B cell (primary cell): ENCODE results near the gene UCP1. TPM values are rescaled to one million over a fixed set of nuclear protein-coding genes. Genes with fewer than 3 reads are reported as not detected.

Experiments
- ATAC-seq: fragments of 200-7000 bp; cut with Tn5 transposase; one replicate; pipeline ENCODE4 v1.10.0; 2021; ENCODE audit warnings: low read depth, mild to moderate bottlenecking, moderate number of reproducible peaks, moderate library complexity
- CTCF ChIA-PET: fragments of 350-600 bp; sonication (Branson Sonifier 250); formaldehyde crosslinking; loops from one replicate; lab custom pipeline; 2021; ENCODE audit warnings: antibody characterized with exemption, inconsistent platforms; lab: Charles Lee
- POLR2A ChIA-PET: fragments of 350-600 bp; sonication (Branson Sonifier 250); formaldehyde crosslinking; loops from one replicate; lab custom pipeline; 2021; ENCODE audit warnings: antibody characterized with exemption; lab: Charles Lee
- DNase-seq: peaks from one replicate; pipeline ENCODE4 v3.0.0; 2013
- H2AFZ ChIP-seq: 2 replicates; pipeline ENCODE4 v1.6.1; 2012; ENCODE audit warnings: mild to moderate bottlenecking, low read depth, low read length; ENCODE audit not compliant: insufficient read depth, poor library complexity, severe bottlenecking
- H3K27ac ChIP-seq, 2 donors: 1 replicate in 1 of 2; 2 replicates in 1 of 2; pipeline ENCODE4 v1.5.1; 2012 to 2013; ENCODE audit warnings: low read length in 2 of 2, mild to moderate bottlenecking in 2 of 2, moderate library complexity in 1 of 2
- H3K27me3 ChIP-seq, 4 experiments: fragments of 200-600 bp in 1 of 4; sonication (generic) in 1 of 4; replicated peaks in 1 of 4; 1 replicate in 2 of 4; 2 replicates in 2 of 4; pipeline versions ENCODE4 v1.6.1 to v1.7.0; 2013 to 2016; ENCODE audit warnings: low read length in 3 of 4, mild to moderate bottlenecking in 2 of 4, mixed read lengths in 1 of 4, moderate library complexity in 1 of 4; ENCODE audit not compliant: insufficient read depth in 4 of 4, control insufficient read depth in 3 of 4; ENCODE audit errors: control extremely low read depth in 1 of 4
- H3K36me3 ChIP-seq, 2 experiments: replicated peaks in 1 of 2; 1 replicate in 1 of 2; 2 replicates in 1 of 2; pipeline versions ENCODE4 v1.6.1 to v1.7.1; 2013; ENCODE audit warnings: low read length in 1 of 2; ENCODE audit not compliant: insufficient read depth in 2 of 2, control insufficient read depth in 1 of 2; ENCODE audit errors: control extremely low read depth in 1 of 2, extremely low read depth in 1 of 2
- H3K4me1 ChIP-seq, 2 donors: fragments of 200-600 bp in 1 of 2; sonication (generic) in 1 of 2; 1 replicate in 1 of 2; 2 replicates in 1 of 2; pipeline versions ENCODE4 v1.5.1 to v1.6.1; 2013 to 2017; ENCODE audit warnings: low read length in 2 of 2; ENCODE audit not compliant: control insufficient read depth in 2 of 2, insufficient read depth in 2 of 2
- H3K4me2 ChIP-seq: replicated peaks from 2 replicates; pipeline ENCODE3; 2012; ENCODE audit warnings: mild to moderate bottlenecking, low read depth, low read length; ENCODE audit not compliant: poor library complexity, severe bottlenecking
- H3K4me3 ChIP-seq, 5 experiments: fragments of 200-600 bp in 1 of 5; sonication (generic) in 1 of 5; 1 replicate in 3 of 5; 2 replicates in 2 of 5; pipeline versions ENCODE4 v1.5.1 to v1.7.0; 2011 to 2016; ENCODE audit warnings: low read length in 4 of 5, mild to moderate bottlenecking in 4 of 5, low read depth in 2 of 5, control low read depth in 1 of 5, moderate library complexity in 1 of 5; ENCODE audit not compliant: insufficient read depth in 1 of 5; ENCODE audit errors: control extremely low read depth in 1 of 5, extremely low read depth in 1 of 5
- H3K79me2 ChIP-seq: fragments of 200-600 bp; sonication (generic); one replicate; pipeline ENCODE4 v1.6.0; 2016; ENCODE audit warnings: low read length; ENCODE audit not compliant: control insufficient read depth, insufficient read depth
- H3K9ac ChIP-seq: fragments of 200-600 bp; sonication (generic); 2 replicates; pipeline ENCODE4 v1.6.1; 2017; ENCODE audit warnings: mild to moderate bottlenecking, low read length, moderate library complexity
- H3K9me3 ChIP-seq, 3 donors: one replicate each; pipeline versions ENCODE4 v1.6.1 to v1.7.1; 2013; ENCODE audit warnings: low read length in 2 of 3; ENCODE audit not compliant: control insufficient read depth in 2 of 3, insufficient read depth in 1 of 3; ENCODE audit errors: control extremely low read depth in 1 of 3
- H4K20me1 ChIP-seq: 2 replicates; pipeline ENCODE4 v1.6.0; 2012; ENCODE audit warnings: mild to moderate bottlenecking, low read length; ENCODE audit not compliant: insufficient read depth, control insufficient read depth, poor library complexity, severe bottlenecking
- H3K27ac Mint-ChIP-seq: one replicate; pipeline ENCODE4 v1.8.0; 2021; ENCODE audit warnings: mixed read lengths
- H3K27me3 Mint-ChIP-seq: one replicate; pipeline ENCODE4 v1.8.0; 2021; ENCODE audit warnings: mixed read lengths
- H3K4me1 Mint-ChIP-seq: one replicate; pipeline ENCODE4 v1.8.0; 2021; ENCODE audit warnings: mixed read lengths
- H3K4me3 Mint-ChIP-seq: one replicate; pipeline ENCODE4 v1.8.0; 2021; ENCODE audit warnings: mixed read lengths
- H3K9me3 Mint-ChIP-seq: one replicate; pipeline ENCODE4 v1.8.0; 2022; ENCODE audit warnings: mixed read lengths; ENCODE audit not compliant: insufficient read depth
- CTCF ChIP-seq: fragments of 200-600 bp; IDR thresholded peaks from one replicate; pipeline ENCODE4 v1.8.0; 2022; ENCODE audit warnings: antibody characterized with exemption, mild to moderate bottlenecking
- EZH2 ChIP-seq: IDR thresholded peaks from 2 replicates; pipeline ENCODE4 v1.6.1; 2012; ENCODE audit warnings: borderline replicate concordance, low read depth, mild to moderate bottlenecking, moderate library complexity, low read length; ENCODE audit not compliant: insufficient read depth, poor library complexity, severe bottlenecking
- WGBS: methylation state at CpG from one replicate; pipeline ENCODE4 v1.1.5; 2013; ENCODE audit warnings: missing lambda C conversion rate; ENCODE audit not compliant: insufficient coverage; 5-methylcytosine and 5-hydroxymethylcytosine counted together
- intact Hi-C: fragments of 100-400 bp; cut with micrococcal nuclease; formaldehyde crosslinking; loops from one replicate; pipeline ENCODE4 v1.10.0; 2022
- polyA plus RNA-seq: library from polyadenylated mRNA; depleted of rRNA; stranded (reverse); fragments of >200 nt; gene quantifications from 2 replicates; pipeline ENCODE4 v1.2.3, GENCODE V29; 2012
- total RNA-seq, 2 donors: library from RNA; stranded (reverse); fragments of 120-200 nt in 1 of 2; gene quantifications; 1 replicate in 1 of 2; 2 replicates in 1 of 2; pipeline versions ENCODE4 v1.2.3 to v1.2.4, GENCODE V29; 2013 to 2022

UCP1 gene
- total and polyA plus RNA-seq, 2 donors (not counting 1 experiment from before 2014, with no cell fraction given): not detected

DNA sequence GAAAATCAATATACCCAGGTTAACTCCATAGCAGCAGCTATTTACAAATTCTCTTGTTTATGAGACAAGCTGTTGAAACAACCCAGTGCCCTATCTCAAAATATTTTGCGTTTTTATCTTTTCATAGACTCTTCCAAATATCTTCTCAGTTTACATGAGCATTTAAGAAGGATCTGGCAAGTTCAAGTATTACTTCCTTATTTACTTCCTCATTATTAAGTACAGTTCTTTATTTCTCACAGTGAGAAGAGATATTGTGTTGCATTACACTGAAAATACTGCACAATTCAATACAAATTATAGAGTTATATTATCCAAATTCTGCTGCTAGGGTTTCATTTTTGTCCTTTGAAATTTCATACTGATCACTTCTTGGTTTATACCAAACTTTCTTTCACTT, 43.6 kb upstream of the UCP1 start:
- intact Hi-C loops: no loop called here
- Histone ChIP-seq H3K79me2 (no peaks in the 10 kb centered on the region), H2AFZ (no peak overlapping the region), H3K4me3 (no peak overlapping the region), H3K4me1 (peaks cover 0 to 6% of the 10 kb centered on the region in 2 donors), H3K36me3 (no peaks in the 10 kb centered on the region), H3K27ac (no peak overlapping the region), H3K27me3 (no peaks in the 10 kb centered on the region), H3K9me3 (no peaks in the 10 kb centered on the region), H3K9ac (no peak overlapping the region), H4K20me1 (no peaks in the 10 kb centered on the region), H3K4me2 (no peak overlapping the region)
- DNase-seq: peak; percentile 31
- POLR2A ChIA-PET: no interaction called here
- H3K9me3 Mint-ChIP-seq: no peaks in the 10 kb centered on the region
- peaks cover 3% of the 10 kb centered on the region for H3K27me3 Mint-ChIP-seq
- CTCF ChIA-PET: no interaction called here
- no peak overlapping the region for H3K4me3 Mint-ChIP-seq
- TF ChIP-seq CTCF: no peak
- no peak for TF ChIP-seq EZH2
- no peak overlapping the region for H3K27ac Mint-ChIP-seq
- no CpG with 5 or more reads among the region's 1 CpG for WGBS
- no peak for ATAC-seq
- H3K4me1 Mint-ChIP-seq: peaks cover 7% of the 10 kb centered on the region

DNA sequence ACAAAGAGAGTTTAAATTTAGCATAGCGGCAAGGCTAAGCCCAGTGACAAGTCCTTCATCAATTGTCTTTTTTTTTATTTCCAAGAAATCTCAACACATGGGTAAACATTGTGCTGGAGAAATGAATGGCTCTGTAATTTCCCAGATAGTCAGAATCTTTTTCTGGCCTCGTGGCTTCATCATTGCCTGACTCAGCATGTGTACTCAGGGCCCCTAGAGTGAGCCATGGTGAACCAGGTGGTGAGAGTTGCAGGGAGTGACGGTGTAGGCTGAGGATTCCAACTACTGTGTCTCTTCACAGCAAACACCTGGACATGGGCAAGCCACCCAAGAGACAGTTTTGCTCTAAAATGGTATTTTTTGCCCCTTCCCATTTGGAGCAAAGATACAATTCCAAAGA, 43.1 kb upstream of the UCP1 start:
- WGBS: 65% methylated on average over 2 of the region's 3 CpGs
- no peaks in the 10 kb centered on the region for H3K36me3 ChIP-seq
- peaks cover 7% of the 10 kb centered on the region for H3K27me3 Mint-ChIP-seq
- no peak overlapping the region for H3K27ac ChIP-seq
- no peaks in the 10 kb centered on the region for H3K27me3 ChIP-seq
- H3K9me3 ChIP-seq: no peaks in the 10 kb centered on the region
- no peak overlapping the region for H3K4me2 ChIP-seq
- CTCF ChIA-PET: interaction anchor here (5.0 kb wide), 1 partner anchor 252 kb away, joined by 61 read pairs; no protein-coding TSS in a partner anchor
- TF ChIP-seq EZH2 (no peak), CTCF (no peak)
- H3K4me3 Mint-ChIP-seq: no peak overlapping the region
- no peak overlapping the region for H3K4me3 ChIP-seq
- POLR2A ChIA-PET: no interaction called here
- ATAC-seq (no peak), DNase-seq (no peak)
- no peak overlapping the region for H3K27ac Mint-ChIP-seq
- H4K20me1 ChIP-seq: no peaks in the 10 kb centered on the region
- no peak overlapping the region for H3K9ac ChIP-seq
- intact Hi-C loops: loop anchor here (2.0 kb wide), 2 partner anchors 89 to 239 kb away; no protein-coding TSS in a partner anchor
- peaks cover 0 to 6% of the 10 kb centered on the region in 2 donors for H3K4me1 ChIP-seq
- no peaks in the 10 kb centered on the region for H3K79me2 ChIP-seq
- H3K9me3 Mint-ChIP-seq: no peaks in the 10 kb centered on the region
- H2AFZ ChIP-seq: no peak overlapping the region
- H3K4me1 Mint-ChIP-seq: peaks cover 7% of the 10 kb centered on the region
